ENCODE data around the gene S100A16. TPM values are rescaled to one million over a fixed set of nuclear protein-coding genes. Genes with fewer than 3 reads are reported as not detected.
A peak's percentile ranks its signal among the peaks of the same experiment; 100 is the strongest.

S100A16 gene
- total and polyA plus RNA-seq, 9 of the 15 experiments (the other 6 are each of a cell fraction or from before 2014, with no cell fraction given) = 1.6 to 6.9 (median 4.3) TPM

- TF ChIP-seq NR2F6 (CRISPR knock-in tag; IDR thresholded peaks at IDR 0.05) = no peak
- no peak for TF ChIP-seq ATF2 (CRISPR knock-in tag; IDR thresholded peaks at IDR 0.05)
- TF ChIP-seq CBX3 (IDR thresholded peaks at IDR 0.05; ENCODE audit: borderline replicate concordance in 1 of 2, low read length in 2 of 2) = no peak
- no peak for TF ChIP-seq ARID4B (CRISPR knock-in tag; IDR thresholded peaks at IDR 0.05)
- no peak for TF ChIP-seq STAG1 (CRISPR knock-in tag; IDR thresholded peaks at IDR 0.05; ENCODE audit: borderline replicate concordance)
- no peak for TF ChIP-seq EZH2 (IDR thresholded peaks at IDR 0.05; ENCODE audit: borderline replicate concordance, low read depth, low read length)
- TF ChIP-seq L3MBTL2 (IDR thresholded peaks at IDR 0.05) = peak; percentile 50; the same call in 1 of the 2 replicates
- TF ChIP-seq HNRNPL (IDR thresholded peaks at IDR 0.05; ENCODE audit: low read depth, low read length) = no peak
- TF ChIP-seq MAFF (IDR thresholded peaks at IDR 0.05; ENCODE audit: low read length) = no peak
- no peak for TF ChIP-seq NR1H2 (CRISPR knock-in tag; IDR thresholded peaks at IDR 0.05)
- TF ChIP-seq DPF2 (IDR thresholded peaks at IDR 0.05) = peak; percentile 86; the same call in 1 of the 2 replicates
- TF ChIP-seq ZNF512 (tag; IDR thresholded peaks at IDR 0.05) = no peak
- no peak for TF ChIP-seq TRIM24 (IDR thresholded peaks at IDR 0.05)
- TF ChIP-seq HDAC6 (IDR thresholded peaks at IDR 0.05; ENCODE audit: low read depth, low read length) = no peak
- TF ChIP-seq CEBPG (CRISPR knock-in tag; IDR thresholded peaks at IDR 0.05) = no peak
- TF ChIP-seq CEBPG (tag; conservative IDR thresholded peaks at IDR 0.05 in 1 of 2, IDR thresholded peaks at IDR 0.05 in 1 of 2) = no peak
These were observed 4.0 kb downstream of the S100A16 start (continued) for GRCh38 chr1:153608742-153609584.

All from K562 (cell line).